ENCODE measurements around the gene MCUB.

Gene MCUB

GRCh38 chr4:109730619-109731545, 170.8 kb downstream of the MCUB start:
- DNase-seq, result no peak

- no peak for DNase-seq
Observed at GRCh38 chr4:109733728-109734127, 173.7 kb downstream of the MCUB start.

GRCh38 chr4:109735566-109736365, 175.7 kb downstream of the MCUB start:
- DNase-seq, result no peak
